HG03045 (cell line): ENCODE measurements around the gene PIK3CD.

Experiments
- ATAC-seq: cut with Tn5 transposase; IDR thresholded peaks from one replicate; pipeline ENCODE4 v1.9.1; 2021; ENCODE audit warnings: mild to moderate bottlenecking, moderate library complexity; ENCODE audit not compliant: unreplicated experiment

Gene PIK3CD

GRCh38 chr1:9716404-9717192 is 65.1 kb downstream of the PIK3CD start:
- no peak for ATAC-seq

GRCh38 chr1:9717193-9718005 is 65.9 kb downstream of the PIK3CD start:
- no peak for ATAC-seq

DNA sequence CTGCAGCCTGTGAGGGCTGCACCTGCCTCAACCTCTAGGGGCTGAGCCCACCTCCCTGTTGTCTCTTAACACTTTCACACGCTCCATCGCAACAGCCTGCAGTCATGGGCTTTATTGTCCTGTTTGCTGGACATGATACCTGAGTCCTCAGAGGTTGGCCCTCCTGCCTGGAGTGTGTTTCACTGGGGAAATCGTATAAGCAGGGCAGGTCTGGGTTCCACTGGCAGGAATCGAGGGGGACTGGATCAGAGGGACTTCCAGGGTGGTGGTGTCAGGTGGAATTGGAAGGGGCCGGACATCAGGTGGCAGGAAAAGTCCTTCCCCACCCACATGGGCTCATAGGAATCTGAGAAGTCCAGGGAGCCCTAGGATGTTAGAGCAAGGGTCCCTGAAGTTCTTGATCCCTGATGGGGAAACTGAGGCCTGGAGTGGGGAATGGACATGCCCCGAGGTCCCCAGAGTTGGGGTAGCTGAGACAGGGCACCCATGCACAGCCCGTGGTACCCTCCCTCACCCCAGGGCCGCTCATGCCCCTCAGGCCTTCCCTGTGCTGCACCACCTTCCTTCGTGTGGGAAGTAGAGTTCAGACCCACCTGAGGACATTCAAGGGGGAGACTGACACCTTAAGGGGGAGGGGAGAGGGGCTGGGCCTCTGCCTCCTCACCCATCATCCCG is 66.6 kb downstream of the PIK3CD start:
- no peak for ATAC-seq

GRCh38 chr1:9719978-9720722 is 68.6 kb downstream of the PIK3CD start:
- no peak for ATAC-seq

- no peak for ATAC-seq
These were observed 69.5 kb downstream of the PIK3CD start for GRCh38 chr1:9720785-9721605.

- ATAC-seq = no peak
These were observed 70.3 kb downstream of the PIK3CD start for GRCh38 chr1:9721606-9722377.

- ATAC-seq = no peak
These were observed 70.8 kb downstream of the PIK3CD start for GRCh38 chr1:9722378-9722749.

DNA sequence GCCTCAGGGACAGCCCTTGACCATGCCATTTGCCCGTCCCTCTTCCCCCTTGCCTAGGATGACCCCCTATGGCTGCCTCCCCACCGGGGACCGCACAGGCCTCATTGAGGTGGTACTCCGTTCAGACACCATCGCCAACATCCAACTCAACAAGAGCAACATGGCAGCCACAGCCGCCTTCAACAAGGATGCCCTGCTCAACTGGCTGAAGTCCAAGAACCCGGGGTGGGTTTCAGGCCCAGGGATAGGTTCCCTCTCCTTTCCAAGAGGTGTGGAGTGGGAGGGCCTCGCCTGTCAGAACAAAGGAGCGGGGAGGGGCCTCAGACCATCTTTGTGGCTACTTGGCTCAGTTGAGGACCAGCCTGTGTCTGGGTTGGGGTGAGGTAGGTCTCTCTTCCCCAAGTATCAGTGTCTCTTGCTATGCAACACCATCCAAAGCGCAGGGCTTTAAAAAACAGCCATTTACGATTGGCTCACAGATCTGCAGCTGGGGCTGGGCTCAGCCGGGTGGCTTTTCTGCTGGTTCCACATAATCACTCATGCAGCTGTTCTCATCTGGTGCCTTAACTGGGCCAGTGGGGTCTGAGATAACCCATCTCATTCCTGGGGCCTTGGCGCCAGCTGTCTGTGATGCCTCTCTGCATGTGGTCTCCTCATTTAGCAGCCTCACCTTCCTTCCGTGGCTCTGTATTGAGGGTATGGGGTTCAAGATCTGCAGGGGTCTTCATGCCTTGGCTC is 71.7 kb downstream of the PIK3CD start:
- ATAC-seq = no peak

GRCh38 chr1:9723926-9724325 is 72.4 kb downstream of the PIK3CD start:
- no peak for ATAC-seq

GRCh38 chr1:9724706-9725476 is 73.4 kb downstream of the PIK3CD start:
- no peak for ATAC-seq

DNA sequence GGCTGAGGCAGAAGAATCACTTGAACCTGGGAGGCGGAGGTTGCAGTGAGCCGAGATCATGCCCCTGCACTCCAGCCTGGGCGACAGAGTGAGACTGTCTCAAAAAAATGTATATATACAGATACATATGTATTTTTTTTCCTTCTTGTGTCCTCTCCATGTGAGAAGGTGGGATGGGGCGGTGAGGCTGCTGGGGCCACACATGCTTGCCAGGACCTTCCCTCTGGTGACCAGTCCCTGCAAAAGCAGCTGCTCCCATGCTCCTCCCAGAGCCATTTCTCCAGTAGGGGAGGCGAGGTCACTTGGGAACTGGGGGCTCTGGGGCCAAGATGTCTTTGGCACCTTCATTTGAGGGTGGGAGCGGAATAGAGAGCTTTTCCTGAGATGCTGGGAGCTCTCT is 74.9 kb downstream of the PIK3CD start:
- no peak for ATAC-seq

DNA sequence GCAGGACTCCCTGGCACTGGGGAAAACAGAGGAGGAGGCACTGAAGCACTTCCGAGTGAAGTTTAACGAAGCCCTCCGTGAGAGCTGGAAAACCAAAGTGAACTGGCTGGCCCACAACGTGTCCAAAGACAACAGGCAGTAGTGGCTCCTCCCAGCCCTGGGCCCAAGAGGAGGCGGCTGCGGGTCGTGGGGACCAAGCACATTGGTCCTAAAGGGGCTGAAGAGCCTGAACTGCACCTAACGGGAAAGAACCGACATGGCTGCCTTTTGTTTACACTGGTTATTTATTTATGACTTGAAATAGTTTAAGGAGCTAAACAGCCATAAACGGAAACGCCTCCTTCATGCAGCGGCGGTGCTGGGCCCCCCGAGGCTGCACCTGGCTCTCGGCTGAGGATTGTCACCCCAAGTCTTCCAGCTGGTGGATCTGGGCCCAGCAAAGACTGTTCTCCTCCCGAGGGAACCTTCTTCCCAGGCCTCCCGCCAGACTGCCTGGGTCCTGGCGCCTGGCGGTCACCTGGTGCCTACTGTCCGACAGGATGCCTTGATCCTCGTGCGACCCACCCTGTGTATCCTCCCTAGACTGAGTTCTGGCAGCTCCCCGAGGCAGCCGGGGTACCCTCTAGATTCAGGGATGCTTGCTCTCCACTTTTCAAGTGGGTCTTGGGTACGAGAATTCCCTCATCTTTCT is 75.5 kb downstream of the PIK3CD start:
- ATAC-seq = no peak

DNA sequence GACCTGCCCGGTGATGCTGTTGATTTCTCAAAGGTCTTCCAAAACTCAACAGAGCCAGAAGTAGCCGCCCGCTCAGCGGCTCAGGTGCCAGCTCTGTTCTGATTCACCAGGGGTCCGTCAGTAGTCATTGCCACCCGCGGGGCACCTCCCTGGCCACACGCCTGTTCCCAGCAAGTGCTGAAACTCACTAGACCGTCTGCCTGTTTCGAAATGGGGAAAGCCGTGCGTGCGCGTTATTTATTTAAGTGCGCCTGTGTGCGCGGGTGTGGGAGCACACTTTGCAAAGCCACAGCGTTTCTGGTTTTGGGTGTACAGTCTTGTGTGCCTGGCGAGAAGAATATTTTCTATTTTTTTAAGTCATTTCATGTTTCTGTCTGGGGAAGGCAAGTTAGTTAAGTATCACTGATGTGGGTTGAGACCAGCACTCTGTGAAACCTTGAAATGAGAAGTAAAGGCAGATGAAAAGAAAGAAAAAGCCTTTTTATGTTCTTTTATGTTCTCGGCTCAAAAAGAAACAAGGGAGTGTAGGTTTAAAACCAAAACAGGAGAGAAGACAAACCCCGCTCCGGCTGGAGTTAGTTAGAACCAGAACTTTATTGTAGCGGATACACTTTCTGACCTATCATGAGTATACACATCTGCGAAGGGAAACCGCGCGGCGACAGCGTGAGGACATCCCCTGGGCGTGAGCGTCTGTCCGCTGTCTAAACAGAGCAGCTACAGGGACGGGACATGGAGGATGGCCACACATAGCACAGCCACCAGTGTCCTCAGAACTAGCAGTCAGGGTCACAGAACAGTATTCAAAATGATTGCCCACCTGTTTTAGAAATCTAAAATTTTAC is 77.1 kb downstream of the PIK3CD start:
- ATAC-seq = no peak

- ATAC-seq = no peak
These were observed 78.0 kb downstream of the PIK3CD start for GRCh38 chr1:9729523-9729922.

DNA sequence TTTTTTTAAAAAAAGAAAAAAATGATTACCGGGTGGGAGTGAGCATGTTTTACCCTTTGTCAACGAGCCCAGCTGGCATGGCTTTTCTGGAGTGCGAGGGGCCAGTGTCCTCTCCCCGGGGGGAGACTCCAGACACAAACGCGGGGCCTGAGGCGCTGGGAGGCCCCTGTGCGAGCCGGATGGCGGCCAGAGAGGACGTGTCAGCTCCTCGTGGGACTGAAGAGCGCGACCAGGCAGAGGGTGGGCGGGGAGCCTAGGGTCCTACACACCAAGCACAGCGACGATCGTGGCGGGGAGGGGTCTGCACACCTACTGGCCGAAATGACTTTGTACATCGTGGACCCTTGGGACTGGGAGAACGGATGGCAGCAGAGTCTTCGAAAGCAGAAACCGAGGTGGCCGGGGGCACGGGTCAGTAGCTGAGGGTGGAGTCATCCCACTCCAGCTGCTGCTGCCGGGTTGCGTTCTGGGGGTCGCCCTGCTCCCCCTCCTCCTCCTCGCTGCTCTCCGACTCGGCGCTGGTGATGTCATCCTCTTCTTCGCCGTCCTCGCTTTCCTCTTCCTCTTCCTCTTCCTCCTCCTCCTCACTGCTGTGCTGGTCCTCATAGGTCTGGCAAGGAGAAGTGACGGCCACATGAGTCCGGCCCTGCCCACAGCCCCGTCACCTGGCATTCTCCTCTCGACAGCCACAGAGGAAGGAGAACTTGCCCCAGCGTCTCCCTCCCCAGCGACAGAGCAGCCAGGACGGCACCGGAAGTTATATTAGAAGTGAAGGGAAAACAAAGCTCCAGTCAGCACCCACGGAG is 78.8 kb downstream of the PIK3CD start:
- ATAC-seq = no peak
